RWPE1 (cell line): ENCODE measurements around the gene LRRC70.

Experiments
- CTCF ChIA-PET: fragments of 350-600 bp; sonication (Branson Sonifier 250); formaldehyde crosslinking; extraction: SDS; loops from one replicate; lab custom pipeline; 2021; lab: Yijun Ruan, JAX
- POLR2A ChIA-PET: fragments of 400-600 bp; formaldehyde crosslinking; extraction: SDS; loops from one replicate; lab custom pipeline; 2020; ENCODE audit warnings: antibody characterized with exemption; ENCODE audit not compliant: low non-redundant PET; lab: Yijun Ruan, JAX
- DNase-seq: peaks from one replicate; pipeline ENCODE4 v3.0.0; 2012; ENCODE audit warnings: low spot score
- H3K27ac ChIP-seq: fragments of 450-650 bp; 2 replicates; pipeline ENCODE4 v1.5.1; 2017
- CTCF ChIP-seq: fragments of 450-650 bp; conservative IDR thresholded peaks from 2 replicates; pipeline ENCODE4 v1.5.1; 2017; ENCODE audit warnings: low read depth, mild to moderate bottlenecking

Gene LRRC70

GRCh38 chr5:62569470-62569869 is 9.1 kb upstream of the LRRC70 start:
- no peak overlapping the region for H3K27ac ChIP-seq
- CTCF ChIA-PET: interaction anchor here (0.6 kb wide), 1 partner anchor 272 kb away, joined by 4 read pairs; no protein-coding TSS in a partner anchor
- DNase-seq: no peak
- TF ChIP-seq CTCF: no peak
- POLR2A ChIA-PET: no interaction called here

DNA sequence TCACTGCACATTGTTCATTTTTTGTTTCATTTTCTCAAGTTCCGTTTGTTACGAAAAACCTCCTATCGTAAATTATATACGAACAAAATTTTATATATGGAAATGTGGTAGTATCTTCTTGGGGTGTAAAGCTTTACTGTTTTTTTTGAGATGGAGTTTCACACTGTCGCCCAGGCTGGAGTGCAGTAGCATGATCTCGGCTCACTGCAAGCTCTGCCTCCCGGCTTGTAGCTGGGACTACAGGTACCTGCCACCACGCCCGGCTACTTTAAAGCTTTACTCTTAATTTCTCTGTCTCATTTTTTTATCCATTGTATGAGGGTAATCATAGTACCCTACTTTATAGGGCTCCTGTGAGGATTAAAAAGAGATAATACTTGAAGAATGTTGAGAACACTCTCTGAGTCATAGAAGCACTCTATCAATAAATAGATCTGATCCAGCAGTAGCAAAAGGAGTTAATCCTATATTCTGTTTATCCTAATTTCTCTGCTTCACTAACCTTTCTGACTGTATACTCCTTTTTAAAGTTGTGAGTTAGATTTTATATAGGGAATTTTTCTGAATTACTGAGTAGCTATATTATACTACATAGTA is 5.6 kb upstream of the LRRC70 start:
- no peak overlapping the region for H3K27ac ChIP-seq
- ChIA-PET CTCF (no interaction called here), POLR2A (no interaction called here)
- no peak for TF ChIP-seq CTCF
- no peak for DNase-seq

DNA sequence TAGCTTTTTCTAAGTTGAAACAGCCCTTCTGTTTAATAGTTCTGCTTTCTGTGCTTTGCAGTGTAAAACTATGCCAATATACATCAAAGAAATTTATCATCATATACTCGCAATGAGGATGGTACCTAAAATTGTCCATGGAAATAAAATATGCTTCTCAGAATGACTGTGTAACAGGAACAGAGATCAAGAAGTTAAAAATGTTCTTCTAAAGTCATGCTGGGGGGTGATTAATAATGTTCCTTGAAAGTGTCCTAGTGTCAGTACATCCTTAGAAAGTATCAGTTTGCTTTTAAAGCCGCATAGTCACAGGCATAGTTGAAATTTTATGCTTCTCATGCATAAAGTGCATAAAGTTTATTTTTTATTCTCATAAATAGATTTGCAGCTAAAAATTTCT is 4.0 kb upstream of the LRRC70 start:
- ChIA-PET CTCF (interaction anchor here (0.8 kb wide), 1 partner anchor 428 kb away, joined by 3 read pairs; no protein-coding TSS in a partner anchor), POLR2A (no interaction called here)
- no peak for TF ChIP-seq CTCF
- no peak for DNase-seq
- H3K27ac ChIP-seq: no peak overlapping the region

GRCh38 chr5:62575066-62575465 is 3.6 kb upstream of the LRRC70 start:
- no peak for DNase-seq
- H3K27ac ChIP-seq: no peak overlapping the region
- TF ChIP-seq CTCF: no peak
- ChIA-PET POLR2A (no interaction called here), CTCF (no interaction called here)

- CTCF ChIA-PET: no interaction called here
- no peak for TF ChIP-seq CTCF
- no peak for DNase-seq
These were observed 3.1 kb upstream of the LRRC70 start for GRCh38 chr5:62575489-62575888.

DNA sequence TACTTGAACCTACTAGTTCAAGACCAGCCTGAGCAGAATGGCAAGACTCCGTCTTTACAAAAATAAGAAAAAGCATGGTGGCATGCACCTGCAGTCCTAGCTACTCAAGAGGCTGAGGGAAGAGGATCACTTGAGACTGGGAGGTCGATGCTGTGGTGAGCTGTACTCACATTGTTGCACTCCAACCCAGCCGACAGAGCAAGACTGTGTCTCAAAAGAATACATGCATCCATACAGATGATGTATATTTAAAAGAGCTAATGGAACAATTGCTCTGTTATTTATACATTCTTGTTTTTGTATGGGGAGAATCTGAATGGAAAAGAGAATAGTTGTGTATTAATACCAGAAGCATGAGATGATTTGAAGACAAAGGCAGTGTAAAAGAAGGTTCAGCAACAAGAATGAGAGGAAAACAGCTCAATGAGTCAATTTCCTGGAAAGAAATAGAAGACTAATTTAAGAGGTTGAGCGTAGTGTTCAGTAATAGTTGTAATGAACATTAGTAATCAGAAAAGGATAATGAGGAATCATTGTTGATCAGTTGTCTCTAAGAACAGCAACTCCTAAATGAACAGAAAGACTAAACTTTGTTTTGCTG is 1.9 kb upstream of the LRRC70 start:
- H3K27ac ChIP-seq: no peak overlapping the region
- ChIA-PET CTCF (interaction anchor here (0.5 to 0.6 kb wide), 2 partner anchors 74 to 630 kb away, joined by 3 read pairs; no protein-coding TSS in a partner anchor), POLR2A (no interaction called here)
- no peak for DNase-seq
- TF ChIP-seq CTCF: no peak

More at GRCh38 chr5:62575489-62575888, 3.1 kb upstream of the LRRC70 start:
- POLR2A ChIA-PET: no interaction called here
- no peak overlapping the region for H3K27ac ChIP-seq
